Loucy (cell line): ENCODE data around the gene CDYL.

ENCODE experiments used
- H2AFZ ChIP-seq: fragments of 200-600 bp; sonication (generic); 2 replicates; pipeline ENCODE4 v1.6.0; 2016; ENCODE audit warnings: antibody characterized with exemption, mild to moderate bottlenecking, low read length, moderate library complexity
- H3F3A ChIP-seq: fragments of 200-600 bp; 2 replicates; pipeline ENCODE4 v1.6.0; 2016; ENCODE audit warnings: antibody characterized with exemption, low read depth, mild to moderate bottlenecking
- H3K27me3 ChIP-seq: fragments of 200-600 bp; sonication (generic); 2 replicates; pipeline ENCODE4 v1.6.1; 2014; ENCODE audit warnings: low read length, mild to moderate bottlenecking; ENCODE audit not compliant: insufficient read depth, poor library complexity, severe bottlenecking
- H3K36me3 ChIP-seq: fragments of 200-600 bp; sonication (generic); 2 replicates; pipeline ENCODE4 v1.6.1; 2016; ENCODE audit warnings: low read length; ENCODE audit not compliant: insufficient read depth
- H3K4me1 ChIP-seq: fragments of 200-600 bp; sonication (generic); 2 replicates; pipeline ENCODE4 v1.5.1; 2014; ENCODE audit warnings: low read length, mild to moderate bottlenecking; ENCODE audit not compliant: insufficient read depth, poor library complexity, severe bottlenecking
- H3K4me2 ChIP-seq: fragments of 200-600 bp; sonication (generic); 2 replicates; pipeline ENCODE4 v1.6.0; 2014; ENCODE audit warnings: antibody characterized with exemption, low read length, low read depth, mild to moderate bottlenecking; ENCODE audit not compliant: poor library complexity, severe bottlenecking
- H3K4me3 ChIP-seq: fragments of 200-600 bp; sonication (generic); 2 replicates; pipeline ENCODE4 v1.5.1; 2014; ENCODE audit warnings: low read length, mild to moderate bottlenecking, mixed read lengths; ENCODE audit not compliant: poor library complexity, severe bottlenecking
- H3K79me2 ChIP-seq: fragments of 200-600 bp; sonication (generic); 2 replicates; pipeline ENCODE4 v1.6.1; 2014; ENCODE audit warnings: low read length; ENCODE audit not compliant: insufficient read depth
- H3K9ac ChIP-seq: fragments of 200-600 bp; sonication (generic); 2 replicates; pipeline ENCODE4 v1.6.0; 2014; ENCODE audit warnings: mild to moderate bottlenecking, low read depth, low read length, moderate library complexity; ENCODE audit not compliant: poor library complexity, severe bottlenecking
- H3K9me2 ChIP-seq: fragments of 200-600 bp; sonication (generic); replicated peaks from 2 replicates; pipeline ENCODE4 v1.6.1; 2016; ENCODE audit warnings: low read depth, low read length, mixed read lengths
- H3K9me3 ChIP-seq: fragments of 200-600 bp; sonication (generic); 2 replicates; pipeline ENCODE4 v1.6.1; 2014; ENCODE audit warnings: mild to moderate bottlenecking, antibody characterized with exemption, low read length, low read depth; ENCODE audit not compliant: insufficient read depth
- H4K20me1 ChIP-seq: fragments of 200-600 bp; sonication (generic); 2 replicates; pipeline ENCODE4 v1.6.0; 2014; ENCODE audit warnings: antibody characterized with exemption, low read length, mild to moderate bottlenecking; ENCODE audit not compliant: insufficient read depth, poor library complexity, severe bottlenecking
- EZH2phosphoT487 ChIP-seq: fragments of 200-600 bp; IDR thresholded peaks from 2 replicates; pipeline ENCODE4 v1.6.1; 2018; ENCODE audit warnings: antibody characterized with exemption, mild to moderate bottlenecking, moderate library complexity, borderline replicate concordance
- TF ChIP-seq, protein P1 (sequence below): fragments of 200-600 bp; sonication (generic); conservative IDR thresholded peaks from 2 replicates; pipeline ENCODE4 v1.5.1; 2014; ENCODE audit warnings: mild to moderate bottlenecking, antibody characterized with exemption, low read length

The CDYL gene

GRCh38 chr6:4902363-4902762, 126.2 kb downstream of the CDYL start:
- TF ChIP-seq EZH2phosphoT487, result no peak
- TF ChIP-seq, protein P1, sequence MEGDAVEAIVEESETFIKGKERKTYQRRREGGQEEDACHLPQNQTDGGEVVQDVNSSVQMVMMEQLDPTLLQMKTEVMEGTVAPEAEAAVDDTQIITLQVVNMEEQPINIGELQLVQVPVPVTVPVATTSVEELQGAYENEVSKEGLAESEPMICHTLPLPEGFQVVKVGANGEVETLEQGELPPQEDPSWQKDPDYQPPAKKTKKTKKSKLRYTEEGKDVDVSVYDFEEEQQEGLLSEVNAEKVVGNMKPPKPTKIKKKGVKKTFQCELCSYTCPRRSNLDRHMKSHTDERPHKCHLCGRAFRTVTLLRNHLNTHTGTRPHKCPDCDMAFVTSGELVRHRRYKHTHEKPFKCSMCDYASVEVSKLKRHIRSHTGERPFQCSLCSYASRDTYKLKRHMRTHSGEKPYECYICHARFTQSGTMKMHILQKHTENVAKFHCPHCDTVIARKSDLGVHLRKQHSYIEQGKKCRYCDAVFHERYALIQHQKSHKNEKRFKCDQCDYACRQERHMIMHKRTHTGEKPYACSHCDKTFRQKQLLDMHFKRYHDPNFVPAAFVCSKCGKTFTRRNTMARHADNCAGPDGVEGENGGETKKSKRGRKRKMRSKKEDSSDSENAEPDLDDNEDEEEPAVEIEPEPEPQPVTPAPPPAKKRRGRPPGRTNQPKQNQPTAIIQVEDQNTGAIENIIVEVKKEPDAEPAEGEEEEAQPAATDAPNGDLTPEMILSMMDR, result no peak
- H2AFZ ChIP-seq, result no peak overlapping the region
- H3K9ac ChIP-seq, result no peak overlapping the region
- no peak overlapping the region for H3K4me3 ChIP-seq
- H3K4me1 ChIP-seq, result peaks cover 27% of the 10 kb centered on the region
- peaks cover 7% of the 10 kb centered on the region; the same call in 1 of the 2 replicates for H3K9me3 ChIP-seq
- 0 out of 2 replicates have a peak, but pooled peaks cover 4% of the 10 kb centered on the region for H3F3A ChIP-seq
- peaks cover 25% of the 10 kb centered on the region; the same call in 1 of the 2 replicates for H3K79me2 ChIP-seq
- H3K4me2 ChIP-seq, result no peak overlapping the region
- H3K9me2 ChIP-seq, result no peaks in the 10 kb centered on the region
- H3K27me3 ChIP-seq, result no peaks in the 10 kb centered on the region
- H3K36me3 ChIP-seq, result peaks cover 32% of the 10 kb centered on the region; the same call in 1 of the 2 replicates
- H4K20me1 ChIP-seq, result no peaks in the 10 kb centered on the region

DNA sequence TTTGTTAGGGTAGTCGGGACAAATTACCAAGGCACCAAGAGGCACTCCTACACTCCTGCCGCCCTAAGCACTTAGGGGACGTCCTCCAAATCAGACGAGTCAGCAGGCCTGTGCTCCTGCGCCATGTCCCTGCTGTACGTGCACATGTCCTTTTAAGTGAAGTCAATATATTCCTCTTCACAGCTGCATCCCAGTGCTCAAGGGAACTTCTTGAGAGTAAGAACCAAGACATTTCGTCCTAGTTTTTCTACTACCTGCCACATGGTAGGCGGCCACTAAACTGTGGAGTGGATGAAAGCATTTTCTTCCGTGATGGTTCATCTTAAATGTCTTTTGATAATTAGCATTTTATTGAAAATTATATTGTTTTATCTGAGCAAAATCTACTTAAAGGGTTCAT, 126.9 kb downstream of the CDYL start:
- TF ChIP-seq EZH2phosphoT487, result no peak
- TF ChIP-seq, protein P1, result no peak
- H3K79me2 ChIP-seq, result peaks cover 33% of the 10 kb centered on the region

DNA sequence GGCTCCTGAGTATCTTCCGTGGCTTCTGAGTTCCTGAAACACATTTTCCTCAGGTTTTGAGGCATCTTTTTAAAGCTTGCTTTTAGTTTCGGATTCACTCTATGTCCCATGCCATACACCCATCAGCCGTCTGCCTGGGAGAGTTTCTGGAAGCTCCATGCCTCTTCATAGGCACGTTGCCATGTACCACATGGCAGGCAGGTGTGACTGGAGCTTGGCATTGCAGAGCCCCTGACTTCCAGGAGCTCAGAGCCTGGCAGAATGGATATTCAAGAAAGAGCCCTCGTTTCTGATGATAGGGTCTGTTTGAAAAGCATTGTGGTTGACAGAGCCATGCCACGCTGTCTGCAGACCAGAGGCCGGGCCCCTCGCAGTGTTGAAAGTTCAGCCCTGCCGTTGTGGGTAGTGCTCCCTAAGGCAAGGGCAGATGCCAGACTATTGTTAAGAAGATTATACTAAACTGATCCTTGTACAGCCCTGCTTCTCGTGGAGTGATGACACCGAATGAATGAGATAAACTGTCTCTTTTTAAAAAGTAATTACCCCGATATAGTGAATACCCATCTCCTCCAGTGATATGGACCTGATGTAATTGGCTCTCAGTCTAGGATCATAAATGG, 127.7 kb downstream of the CDYL start:
- peaks cover 34% of the 10 kb centered on the region for H3K4me1 ChIP-seq

More for the DNA sequence above, 126.9 kb downstream of the CDYL start:
- Histone ChIP-seq H3K9me2 (no peaks in the 10 kb centered on the region), H3K4me1 (peaks cover 31% of the 10 kb centered on the region), H4K20me1 (no peaks in the 10 kb centered on the region), H3K9me3 (peaks cover 7% of the 10 kb centered on the region; the same call in 1 of the 2 replicates), H2AFZ (no peak overlapping the region), H3K4me2 (no peak overlapping the region), H3K27me3 (no peaks in the 10 kb centered on the region), H3K36me3 (peaks cover 32% of the 10 kb centered on the region; the same call in 1 of the 2 replicates), H3F3A (0 out of 2 replicates have a peak, but pooled peaks cover 4% of the 10 kb centered on the region), H3K9ac (no peak overlapping the region), H3K4me3 (no peak overlapping the region)

More for the DNA sequence above, 127.7 kb downstream of the CDYL start:
- Histone ChIP-seq H3K9me3 (peaks cover 7% of the 10 kb centered on the region; the same call in 1 of the 2 replicates), H3K4me2 (no peak overlapping the region), H3K79me2 (peaks cover 40% of the 10 kb centered on the region), H3K27me3 (no peaks in the 10 kb centered on the region), H3K9ac (no peak overlapping the region), H4K20me1 (no peaks in the 10 kb centered on the region), H2AFZ (no peak overlapping the region), H3K9me2 (no peaks in the 10 kb centered on the region), H3K36me3 (peaks cover 25% of the 10 kb centered on the region; the same call in 1 of the 2 replicates), H3K4me3 (no peak overlapping the region), H3F3A (0 out of 2 replicates have a peak, but pooled peaks cover 4% of the 10 kb centered on the region)
- TF ChIP-seq EZH2phosphoT487, result no peak
- TF ChIP-seq, protein P1, result no peak
